Testis (tissue), 2 donors: ENCODE data around the gene NRXN3.

ENCODE experiments used
- CTCF ChIP-seq, 3 experiments: fragments of 450-650 bp in 2 of 3; fragments of 200-600 bp in 1 of 3; sonication (generic) in 1 of 3; IDR thresholded peaks; one replicate each; pipeline ENCODE4 v1.5.1; 2016 to 2019; ENCODE audit warnings: antibody characterized with exemption in 3 of 3, mild to moderate bottlenecking in 2 of 3, moderate library complexity in 1 of 3
- POLR2A ChIP-seq: fragments of 450-650 bp; IDR thresholded peaks from one replicate; pipeline ENCODE4 v1.6.1; 2017; ENCODE audit warnings: antibody characterized with exemption, mild to moderate bottlenecking, moderate library complexity

- TF ChIP-seq POLR2A = no peak
- TF ChIP-seq CTCF (IDR thresholded peaks at IDR 0.05) = no peak
Observed at GRCh38 chr14:79021766-79022165, 851.6 kb downstream of the NRXN3 start.
